GM12878 (cell line): ENCODE results near the gene SPDYE4. TPM values are rescaled to one million over a fixed set of nuclear protein-coding genes. Genes with fewer than 3 reads are reported as not detected.

Experiments
- ATAC-seq: fragments of 200-7000 bp; cut with Tn5 transposase; 3 replicates; pipeline ENCODE4 v1.9.1; 2020; ENCODE audit warnings: mild to moderate bottlenecking, moderate library complexity
- BruUV-seq: library from RNA; stranded (reverse); fragments of 400-500 nt; replicated peaks from 2 replicates; lab custom pipeline; 2021; lab: Mats Ljungman, UMichigan
- CTCF ChIA-PET: fragments of 300-600 bp; sonication (Branson Sonifier 250); formaldehyde crosslinking; extraction: SDS; loops from one replicate; lab custom pipeline; 2021; ENCODE audit warnings: inconsistent platforms; lab: Yijun Ruan, JAX
- POLR2A ChIA-PET: fragments of 350-600 bp; formaldehyde crosslinking; extraction: SDS; loops from one replicate; lab custom pipeline; 2021; ENCODE audit warnings: inconsistent platforms; lab: Charles Lee
- RAD21 ChIA-PET: fragments of 300-600 bp; sonication (Branson Sonifier 250); formaldehyde crosslinking; loops from one replicate; lab custom pipeline; 2023; ENCODE audit warnings: antibody characterized with exemption; ENCODE audit not compliant: unreplicated experiment; lab: Charles Lee
- SMC1A ChIA-PET: fragments of 300-600 bp; sonication (Branson Sonifier 250); formaldehyde crosslinking; loops from one replicate; lab custom pipeline; 2023; ENCODE audit not compliant: unreplicated experiment, uncharacterized antibody; lab: Charles Lee
- DNase-seq: peaks from one replicate; pipeline ENCODE4 v3.0.0-alpha.2; 2011; ENCODE audit warnings: low read depth, low spot score
- FAIRE-seq: peaks from 3 replicates; lab custom pipeline; 2011; peaks lifted over from hg19 to GRCh38; lab: Jason Lieb, UNC
- H2AFZ ChIP-seq: 2 replicates; pipeline ENCODE4 v1.6.0; 2011; ENCODE audit warnings: low read depth, low read length, control low read depth; ENCODE audit not compliant: control insufficient read depth
- H3K27ac ChIP-seq: 2 replicates; pipeline ENCODE4 v1.5.1; 2011; ENCODE audit warnings: control low read depth; ENCODE audit not compliant: control insufficient read depth, insufficient read depth
- H3K27me3 ChIP-seq, 2 experiments: replicated peaks in 1 of 2; 2 replicates each; pipeline versions ENCODE4 v1.6.0 to v1.6.1; 2011; ENCODE audit warnings: low read length in 1 of 2; ENCODE audit not compliant: control insufficient read depth in 2 of 2, insufficient read depth in 2 of 2
- H3K36me3 ChIP-seq, 2 experiments: 2 replicates each; pipeline ENCODE4 v1.5.1; 2011; ENCODE audit warnings: low read length in 1 of 2; ENCODE audit not compliant: control insufficient read depth in 2 of 2, insufficient read depth in 2 of 2
- H3K4me1 ChIP-seq: 2 replicates; pipeline ENCODE4 v1.6.1; 2011; ENCODE audit warnings: mild to moderate bottlenecking, low read length, moderate library complexity, mixed read lengths; ENCODE audit not compliant: control insufficient read depth, insufficient read depth
- H3K4me2 ChIP-seq: 2 replicates; pipeline ENCODE4 v1.6.0; 2011; ENCODE audit warnings: control low read depth; ENCODE audit not compliant: control insufficient read depth, insufficient read depth
- H3K4me3 ChIP-seq: fragments of 200-600 bp; sonication (generic); 2 replicates; pipeline ENCODE4 v1.5.1; 2016
- H3K79me2 ChIP-seq: 2 replicates; pipeline ENCODE4 v1.6.0; 2011; ENCODE audit warnings: low read length; ENCODE audit not compliant: control insufficient read depth, insufficient read depth
- H3K9ac ChIP-seq: 2 replicates; pipeline ENCODE4 v1.8.0; 2011; ENCODE audit warnings: low read length, control low read depth, mixed read lengths; ENCODE audit not compliant: control insufficient read depth, insufficient read depth
- H3K9me3 ChIP-seq: replicated peaks from 3 replicates; pipeline ENCODE4 v1.5.1; 2011; ENCODE audit warnings: mild to moderate bottlenecking, low read length; ENCODE audit not compliant: control insufficient read depth, insufficient read depth
- H4K20me1 ChIP-seq: 2 replicates; pipeline ENCODE4 v1.6.0; 2011; ENCODE audit not compliant: control insufficient read depth, insufficient read depth
- BACH1 ChIP-seq: fragments of 450-650 bp; IDR thresholded peaks from 2 replicates; pipeline ENCODE4 v1.6.1; 2017; ENCODE audit warnings: mild to moderate bottlenecking, borderline replicate concordance
- EED ChIP-seq: sonication (generic); IDR thresholded peaks from 2 replicates; pipeline ENCODE4 v1.6.1; 2016; ENCODE audit warnings: antibody characterized with exemption, low read depth
- EZH2 ChIP-seq: IDR thresholded peaks from 2 replicates; pipeline ENCODE4 v1.6.1; 2012; ENCODE audit warnings: low read depth, mild to moderate bottlenecking, control low read depth, inconsistent platforms, low read length, borderline replicate concordance; ENCODE audit not compliant: control insufficient read depth
- GABPA ChIP-seq: IDR thresholded peaks from 2 replicates; pipeline ENCODE4 v1.6.1; 2014; ENCODE audit warnings: antibody characterized with exemption, low read depth, mild to moderate bottlenecking, inconsistent platforms
- IRF5 ChIP-seq: fragments of 450-650 bp; IDR thresholded peaks from 2 replicates; pipeline ENCODE4 v1.6.1; 2017; ENCODE audit warnings: borderline replicate concordance
- KAT2A ChIP-seq: conservative IDR thresholded peaks from 2 replicates; pipeline ENCODE4 v1.6.1; 2011; ENCODE audit warnings: low read depth, low read length; ENCODE audit not compliant: control insufficient read depth
- MEF2B ChIP-seq: fragments of 450-650 bp; IDR thresholded peaks from 2 replicates; pipeline ENCODE4 v1.6.1; 2018; ENCODE audit warnings: mild to moderate bottlenecking, moderate library complexity; ENCODE audit not compliant: partially characterized antibody, poor library complexity, severe bottlenecking
- MYB ChIP-seq: fragments of 150-350 bp; IDR thresholded peaks from 2 replicates; pipeline ENCODE4 v1.6.1; 2014; ENCODE audit warnings: mild to moderate bottlenecking, low read depth, low read length, borderline replicate concordance
- NFYB ChIP-seq: IDR thresholded peaks from 2 replicates; pipeline ENCODE4 v1.6.1; 2011; ENCODE audit warnings: low read depth, mild to moderate bottlenecking, low read length, improper control_type of control experiment, moderate library complexity; ENCODE audit not compliant: insufficient read depth
- NR2C1 ChIP-seq: fragments of 450-650 bp; IDR thresholded peaks from 2 replicates; pipeline ENCODE4 v1.6.1; 2017; ENCODE audit warnings: antibody characterized with exemption, mild to moderate bottlenecking, moderate library complexity
- PAX8 ChIP-seq: fragments of 450-650 bp; IDR thresholded peaks from 2 replicates; pipeline ENCODE4 v1.6.1; 2017; ENCODE audit warnings: mild to moderate bottlenecking, moderate library complexity
- PML ChIP-seq: IDR thresholded peaks from 2 replicates; pipeline ENCODE4 v1.6.1; 2012; ENCODE audit warnings: low read length, inconsistent platforms
- RB1 ChIP-seq: fragments of 450-650 bp; formaldehyde crosslinking; IDR thresholded peaks from 2 replicates; pipeline ENCODE4 v1.6.1; 2017; ENCODE audit warnings: mild to moderate bottlenecking, borderline replicate concordance
- SIN3A ChIP-seq: IDR thresholded peaks from 2 replicates; pipeline ENCODE4 v1.6.1; 2012; ENCODE audit warnings: low read depth, low read length, improper control_type of control experiment
- SP1 ChIP-seq: IDR thresholded peaks from one replicate; pipeline ENCODE4 v1.6.1; 2011; ENCODE audit warnings: low read depth, low read length
- TBL1XR1 ChIP-seq: IDR thresholded peaks from 2 replicates; pipeline ENCODE4 v1.6.1; 2012; ENCODE audit warnings: low read depth, low read length, improper control_type of control experiment
- ZNF384 ChIP-seq: IDR thresholded peaks from 2 replicates; pipeline ENCODE4 v1.6.1; 2012; ENCODE audit warnings: low read depth, mild to moderate bottlenecking, low read length, improper control_type of control experiment, borderline replicate concordance
- WGBS: methylation state at CpG from one replicate; pipeline ENCODE4 v1.1.6; 2016; ENCODE audit warnings: low lambda C conversion rate; ENCODE audit not compliant: insufficient replicate concordance, insufficient coverage; ENCODE audit errors: missing lambda C conversion rate; 5-methylcytosine and 5-hydroxymethylcytosine counted together
- in situ Hi-C: fragments of 300-500 bp; cut with MboI; formaldehyde crosslinking; loops from 9 replicates; pipeline ENCODE4 v1.14.3; 2018; ENCODE audit warnings: mixed read lengths
- intact Hi-C: fragments of 100-400 bp; cut with micrococcal nuclease; formaldehyde crosslinking; loops from one replicate; pipeline ENCODE4 v1.14.2; 2022; ENCODE audit not compliant: unreplicated experiment
- polyA plus RNA-seq, 11 experiments: library from polyadenylated mRNA; depleted of rRNA in 4 of 11; unstranded in 6 of 11; stranded (reverse) in 5 of 11; fragments of >200 nt; fragmentation: Nextera tagmentation in 4 of 11; fragmentation: Illumina TruSeq in 1 of 11; extraction: Ambion mirVana in 4 of 11; extraction: Trizol in 1 of 11; gene quantifications; 1 replicate in 1 of 11; 2 replicates in 10 of 11; pipeline versions ENCODE4 v1.2.1 to v1.2.3, GENCODE V29; 2011 to 2016; ENCODE audit warnings: inconsistent platforms in 2 of 11, missing spikeins in 2 of 11, low read depth in 1 of 11
- total RNA-seq, 4 experiments: library from RNA; depleted of rRNA in 3 of 4; stranded (reverse); fragments of >200 nt in 3 of 4; fragmentation: Illumina TruSeq in 1 of 4; extraction: Trizol in 1 of 4; gene quantifications; 2 replicates each; pipeline versions ENCODE4 v1.2.1 to v1.2.3, GENCODE V29; 2013 to 2021

The SPDYE4 gene
- total and polyA plus RNA-seq, 10 of the 15 experiments (the other 5 are each of a cell fraction or from before 2014, with no cell fraction given): 0.07 to 0.18 TPM; not detected in 8

GRCh38 chr17:8703001-8703400 lies 55.3 kb downstream of the SPDYE4 start:
- H3K79me2 ChIP-seq: no peaks in the 10 kb centered on the region
- RAD21 ChIA-PET: no interaction called here
- POLR2A ChIA-PET: no interaction called here
- H3K9me3 ChIP-seq: no peaks in the 10 kb centered on the region
- no peak for DNase-seq
- WGBS: 22% methylated on average over 7 of the region's 7 CpGs
- H3K27me3 ChIP-seq: peaks cover 0 to 2% of the 10 kb centered on the region in 2 experiments; a peak in 2 of 4 replicates
- no peak overlapping the region for H2AFZ ChIP-seq
- intact Hi-C loops (no loop called here), in situ Hi-C loops (no loop called here)
- no peaks in the 10 kb centered on the region for H4K20me1 ChIP-seq
- no peak overlapping the region for H3K4me3 ChIP-seq
- no peak overlapping the region for H3K9ac ChIP-seq
- CTCF ChIA-PET: no interaction called here
- H3K4me1 ChIP-seq: no peaks in the 10 kb centered on the region
- no peak overlapping the region for H3K4me2 ChIP-seq
- no peak for ATAC-seq
- H3K27ac ChIP-seq: no peak overlapping the region
- SMC1A ChIA-PET: no interaction called here
- BruUV-seq: no TSS peak
- H3K36me3 ChIP-seq: no peaks in the 10 kb centered on the region
- no peak for FAIRE-seq
- TF ChIP-seq BACH1 (no peak), KAT2A (no peak), GABPA (no peak), MYB (no peak), PML (no peak), TBL1XR1 (no peak), IRF5 (no peak), SP1 (no peak), EED (no peak), PAX8 (no peak), NFYB (no peak), RB1 (no peak), SIN3A (no peak), MEF2B (no peak), EZH2 (no peak), ZNF384 (no peak), NR2C1 (no peak)
